ENCODE data around the gene DUSP19.
A peak's percentile ranks its signal among the peaks of the same experiment; 100 is the strongest.

DNA sequence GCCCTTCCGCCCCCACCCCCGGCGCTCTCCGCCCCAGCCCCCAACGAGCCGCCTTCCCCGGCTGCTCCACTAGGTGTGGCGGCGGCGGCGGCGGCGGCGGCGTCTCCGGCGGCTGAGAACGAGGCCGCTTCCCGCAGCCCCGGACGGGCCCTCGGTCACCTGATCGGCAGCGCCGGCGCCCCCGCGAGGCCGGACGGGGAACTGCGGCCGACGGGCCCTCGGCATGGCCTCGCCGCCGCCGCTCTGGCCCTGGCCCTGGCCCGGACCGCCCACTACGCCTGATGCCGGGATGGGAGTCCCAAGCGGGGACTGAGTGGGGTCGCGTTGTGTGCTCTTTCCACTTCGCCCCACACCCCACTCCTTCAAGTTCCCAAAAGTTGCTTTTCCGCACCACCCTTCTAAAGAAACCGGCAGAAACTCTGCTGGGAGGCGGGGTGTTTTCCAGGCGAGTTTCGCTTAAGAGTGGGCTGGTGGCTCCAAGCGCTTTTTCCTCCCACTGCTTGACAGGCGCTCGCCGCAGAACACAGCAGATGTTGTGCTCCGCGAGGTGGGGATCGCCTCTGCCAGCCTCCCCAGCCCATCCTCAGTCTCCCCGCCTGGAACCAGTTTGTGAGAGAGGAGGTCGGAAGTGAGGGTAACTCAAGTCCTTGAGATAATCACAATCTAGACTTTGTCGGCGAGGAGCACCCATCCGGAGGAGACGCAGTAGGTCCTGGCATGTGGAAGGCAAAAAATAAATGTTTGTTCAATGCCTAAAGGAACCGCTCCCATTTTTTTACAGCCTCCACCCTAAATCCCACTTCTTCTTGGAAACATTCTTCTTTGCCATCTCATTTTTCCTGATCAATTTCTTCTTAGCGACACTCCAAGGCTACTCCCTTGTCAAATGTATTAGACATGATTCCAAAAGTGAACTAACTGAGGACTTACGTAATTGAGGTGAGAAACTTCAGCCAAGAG is 39.9 kb upstream of the DUSP19 start, which contains the start of gene NCKAP1:
- TF ChIP-seq CTCF (IDR thresholded peaks at IDR 0.05) (peak; percentile 20 to 99 (median 68)), POLR2A (IDR thresholded peaks at IDR 0.05) (peak; percentile 47 to 76)

All from adrenal gland (tissue), 5 donors.